Mesenchymal stem cell (in vitro differentiated cells and primary cell): ENCODE results near the gene SFXN5.

ENCODE experiments used
- DNase-seq: peaks from one replicate; pipeline ENCODE4 v3.0.0-alpha.2; 2013
- H2AFZ ChIP-seq: one replicate; pipeline ENCODE4 v1.6.1; 2013; ENCODE audit warnings: low read depth, mild to moderate bottlenecking, control low read depth, inconsistent platforms, low read length, moderate library complexity
- H2AK5ac ChIP-seq: 2 replicates; pipeline ENCODE4 v1.6.1; 2013; ENCODE audit warnings: low read length, moderate library complexity, mild to moderate bottlenecking, inconsistent platforms; ENCODE audit not compliant: severe bottlenecking
- H2BK120ac ChIP-seq: one replicate; pipeline ENCODE4 v1.6.1; 2013; ENCODE audit warnings: low read depth, mild to moderate bottlenecking, inconsistent platforms, low read length, moderate library complexity
- H2BK12ac ChIP-seq, 2 experiments: one replicate each; pipeline ENCODE4 v1.6.1; 2013; ENCODE audit warnings: inconsistent platforms in 2 of 2, low read length in 2 of 2, mild to moderate bottlenecking in 2 of 2, moderate library complexity in 2 of 2, control low read depth in 1 of 2
- H2BK15ac ChIP-seq: one replicate; pipeline ENCODE4 v1.6.1; 2013; ENCODE audit warnings: mild to moderate bottlenecking, low read depth, inconsistent platforms; ENCODE audit not compliant: poor library complexity, severe bottlenecking
- H2BK5ac ChIP-seq: 2 replicates; pipeline ENCODE4 v1.6.1; 2013; ENCODE audit warnings: low read depth, mild to moderate bottlenecking, low read length, control low read depth, inconsistent platforms; ENCODE audit not compliant: poor library complexity, severe bottlenecking
- H3K14ac ChIP-seq, 2 experiments: one replicate each; pipeline ENCODE4 v1.6.1; 2013; ENCODE audit warnings: inconsistent platforms in 2 of 2, low read length in 2 of 2, control low read depth in 1 of 2, mild to moderate bottlenecking in 1 of 2, moderate library complexity in 1 of 2
- H3K18ac ChIP-seq, 2 experiments: one replicate each; pipeline ENCODE4 v1.6.1; 2013; ENCODE audit warnings: inconsistent platforms in 2 of 2, low read length in 2 of 2, control low read depth in 1 of 2, low read depth in 1 of 2, mild to moderate bottlenecking in 1 of 2
- H3K23ac ChIP-seq, 2 experiments: one replicate each; pipeline ENCODE4 v1.6.1; 2013; ENCODE audit warnings: inconsistent platforms in 2 of 2, low read length in 2 of 2, mild to moderate bottlenecking in 2 of 2, moderate library complexity in 2 of 2, control low read depth in 1 of 2
- H3K27ac ChIP-seq: 2 replicates; pipeline ENCODE4 v1.5.1; 2013; ENCODE audit warnings: mild to moderate bottlenecking, moderate library complexity, low read length, control low read depth, inconsistent platforms; ENCODE audit not compliant: poor library complexity, severe bottlenecking
- H3K27me3 ChIP-seq, 2 experiments: 2 replicates each; pipeline versions ENCODE4 v1.6.1 to v1.7.0; 2013; ENCODE audit warnings: low read length in 2 of 2, mild to moderate bottlenecking in 2 of 2, moderate library complexity in 2 of 2, control low read depth in 1 of 2, inconsistent platforms in 1 of 2; ENCODE audit not compliant: control insufficient read depth in 1 of 2, insufficient read depth in 1 of 2
- H3K36me3 ChIP-seq, 2 experiments: 2 replicates each; pipeline versions ENCODE4 v1.6.1 to v1.7.0; 2013; ENCODE audit warnings: low read length in 2 of 2, control low read depth in 1 of 2, inconsistent platforms in 1 of 2, low read depth in 1 of 2, mild to moderate bottlenecking in 1 of 2; ENCODE audit not compliant: insufficient read depth in 2 of 2, control insufficient read depth in 1 of 2
- H3K4ac ChIP-seq, 2 experiments: one replicate each; pipeline ENCODE4 v1.6.1; 2013; ENCODE audit warnings: inconsistent platforms in 2 of 2, low read length in 2 of 2, mild to moderate bottlenecking in 2 of 2, moderate library complexity in 2 of 2, control low read depth in 1 of 2, low read depth in 1 of 2
- H3K4me1 ChIP-seq: 2 replicates; pipeline ENCODE4 v1.6.1; 2013; ENCODE audit warnings: low read depth, low read length, control low read depth; ENCODE audit not compliant: control insufficient read depth, insufficient read depth
- H3K4me2 ChIP-seq: 2 replicates; pipeline ENCODE4 v1.6.1; 2013; ENCODE audit warnings: low read length, mild to moderate bottlenecking, inconsistent platforms; ENCODE audit not compliant: poor library complexity, severe bottlenecking
- H3K4me3 ChIP-seq, 2 experiments: 2 replicates each; pipeline versions ENCODE4 v1.5.1 to v1.7.0; 2013; ENCODE audit warnings: low read length in 2 of 2, mild to moderate bottlenecking in 2 of 2, control low read depth in 1 of 2, low read depth in 1 of 2; ENCODE audit not compliant: insufficient read depth in 1 of 2
- H3K79me1 ChIP-seq: replicated peaks from 2 replicates; pipeline ENCODE4 v1.6.1; 2013; ENCODE audit warnings: mild to moderate bottlenecking, control low read depth, low read length, inconsistent platforms; ENCODE audit not compliant: poor library complexity, severe bottlenecking
- H3K9ac ChIP-seq: 2 replicates; pipeline ENCODE4 v1.7.0; 2013; ENCODE audit warnings: mild to moderate bottlenecking, low read length, moderate library complexity
- H3K9me3 ChIP-seq: 2 replicates; pipeline ENCODE4 v1.7.0; 2013; ENCODE audit warnings: mild to moderate bottlenecking, low read length; ENCODE audit not compliant: control insufficient read depth
- H4K8ac ChIP-seq: one replicate; pipeline ENCODE4 v1.6.1; 2013; ENCODE audit warnings: inconsistent platforms, mild to moderate bottlenecking, low read length, moderate library complexity
- H4K91ac ChIP-seq: one replicate; pipeline ENCODE4 v1.6.1; 2013; ENCODE audit warnings: mild to moderate bottlenecking, low read length, inconsistent platforms
- WGBS: methylation state at CpG from one replicate; pipeline ENCODE4 v1.1.7; 2013; ENCODE audit warnings: mixed read lengths; 5-methylcytosine and 5-hydroxymethylcytosine counted together

SFXN5 gene

DNA sequence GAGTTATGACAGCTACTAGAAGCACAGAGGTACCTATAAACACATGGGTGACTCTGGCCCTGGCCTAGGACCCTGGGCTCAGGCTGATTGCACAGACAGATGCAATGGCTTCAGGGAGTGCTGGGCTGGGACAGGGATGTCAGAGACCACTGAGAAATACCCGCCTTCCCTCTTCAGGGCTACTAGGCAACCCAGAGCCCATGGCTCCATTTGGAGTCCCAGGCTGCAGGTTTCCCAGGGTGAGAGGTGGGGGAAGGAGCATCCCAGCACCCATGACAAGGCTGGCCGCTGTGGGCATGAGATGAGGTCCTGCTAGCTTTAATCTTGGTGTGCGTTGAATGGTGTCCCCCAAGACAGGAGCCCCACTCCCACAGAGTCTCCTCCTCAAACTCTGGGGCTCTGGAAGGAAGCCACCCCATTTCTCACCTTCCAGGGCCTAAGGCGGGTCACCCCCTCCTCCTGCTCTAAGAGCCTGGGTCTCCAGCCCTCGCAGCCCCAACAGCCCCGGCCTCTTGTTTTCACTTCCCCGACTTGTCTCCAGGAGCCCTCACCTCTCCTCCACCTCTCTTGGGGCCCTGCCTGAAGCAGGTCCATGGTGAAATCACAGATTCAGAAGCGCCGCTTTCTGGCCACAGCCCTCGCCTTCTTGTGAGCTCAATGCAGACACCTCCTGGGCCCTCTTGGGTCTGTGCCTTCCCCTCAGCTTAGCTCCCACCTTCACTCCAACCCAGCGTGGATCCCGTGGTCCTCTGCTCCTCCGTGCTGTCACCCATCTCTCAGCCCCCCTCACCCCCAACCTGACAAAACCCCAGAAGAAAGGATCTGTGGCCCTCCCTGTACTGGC lies 112.7 kb downstream of the SFXN5 start:
- Histone ChIP-seq H4K8ac (no peak overlapping the region), H3K4ac (no peak overlapping the region), H2BK5ac (no peak overlapping the region), H3K14ac (no peak overlapping the region), H3K79me1 (no peaks in the 10 kb centered on the region), H3K4me1 (peaks cover 17% of the 10 kb centered on the region), H3K18ac (no peak overlapping the region), H4K91ac (no peak overlapping the region), H2BK12ac (no peak overlapping the region), H2AK5ac (no peak overlapping the region), H3K27me3 (no peaks in the 10 kb centered on the region), H2AFZ (no peak overlapping the region), H3K36me3 (peaks cover 0 to 29% of the 10 kb centered on the region in 2 experiments), H3K23ac (no peak overlapping the region), H2BK15ac (no peak overlapping the region), H3K4me2 (no peak overlapping the region), H3K4me3 (no peak overlapping the region), H2BK120ac (no peak overlapping the region), H3K27ac (no peak overlapping the region), H3K9me3 (no peaks in the 10 kb centered on the region), H3K9ac (no peak overlapping the region)
- no peak for DNase-seq
- 95% methylated on average over 13 of the region's 13 CpGs for WGBS

GRCh38 chr2:72956936-72957335 lies 114.6 kb downstream of the SFXN5 start:
- H3K4me1 ChIP-seq = peaks cover 5% of the 10 kb centered on the region
- H2BK5ac ChIP-seq = no peak overlapping the region

GRCh38 chr2:72956050-72956395 lies 115.5 kb downstream of the SFXN5 start:
- Histone ChIP-seq H3K9me3 (no peaks in the 10 kb centered on the region), H3K27me3 (no peaks in the 10 kb centered on the region), H3K9ac (no peak overlapping the region), H2BK5ac (no peak overlapping the region), H2AK5ac (no peak overlapping the region), H3K79me1 (no peaks in the 10 kb centered on the region), H2BK12ac (no peak overlapping the region), H3K36me3 (peaks cover 0 to 32% of the 10 kb centered on the region in 2 experiments), H3K14ac (no peak overlapping the region), H3K27ac (no peak overlapping the region), H2BK15ac (no peak overlapping the region), H3K4me2 (no peak overlapping the region), H3K23ac (no peak overlapping the region), H3K18ac (no peak overlapping the region), H3K4ac (no peak overlapping the region), H4K8ac (no peak overlapping the region), H4K91ac (no peak overlapping the region), H3K4me3 (no peak overlapping the region), H2AFZ (no peak overlapping the region), H2BK120ac (no peak overlapping the region), H3K4me1 (peaks cover 2% of the 10 kb centered on the region)
- no peak for DNase-seq
- WGBS = 100% methylated on average over 2 of the region's 2 CpGs

More at GRCh38 chr2:72956936-72957335, 114.6 kb downstream of the SFXN5 start:
- Histone ChIP-seq H2BK12ac (no peak overlapping the region), H3K36me3 (peaks cover 0 to 34% of the 10 kb centered on the region in 2 experiments), H3K4ac (no peak overlapping the region), H3K14ac (no peak overlapping the region), H3K9ac (no peak overlapping the region), H3K23ac (no peak overlapping the region), H3K4me2 (no peak overlapping the region), H3K18ac (no peak overlapping the region), H4K8ac (no peak overlapping the region), H4K91ac (no peak overlapping the region), H3K9me3 (no peaks in the 10 kb centered on the region), H2BK120ac (no peak overlapping the region), H2AFZ (no peak overlapping the region), H3K27me3 (no peaks in the 10 kb centered on the region), H2BK15ac (no peak overlapping the region), H3K4me3 (no peak overlapping the region), H2AK5ac (no peak overlapping the region), H3K27ac (no peak overlapping the region), H3K79me1 (no peaks in the 10 kb centered on the region)
- WGBS = 93% methylated on average over 2 of the region's 3 CpGs
- no peak for DNase-seq

DNA sequence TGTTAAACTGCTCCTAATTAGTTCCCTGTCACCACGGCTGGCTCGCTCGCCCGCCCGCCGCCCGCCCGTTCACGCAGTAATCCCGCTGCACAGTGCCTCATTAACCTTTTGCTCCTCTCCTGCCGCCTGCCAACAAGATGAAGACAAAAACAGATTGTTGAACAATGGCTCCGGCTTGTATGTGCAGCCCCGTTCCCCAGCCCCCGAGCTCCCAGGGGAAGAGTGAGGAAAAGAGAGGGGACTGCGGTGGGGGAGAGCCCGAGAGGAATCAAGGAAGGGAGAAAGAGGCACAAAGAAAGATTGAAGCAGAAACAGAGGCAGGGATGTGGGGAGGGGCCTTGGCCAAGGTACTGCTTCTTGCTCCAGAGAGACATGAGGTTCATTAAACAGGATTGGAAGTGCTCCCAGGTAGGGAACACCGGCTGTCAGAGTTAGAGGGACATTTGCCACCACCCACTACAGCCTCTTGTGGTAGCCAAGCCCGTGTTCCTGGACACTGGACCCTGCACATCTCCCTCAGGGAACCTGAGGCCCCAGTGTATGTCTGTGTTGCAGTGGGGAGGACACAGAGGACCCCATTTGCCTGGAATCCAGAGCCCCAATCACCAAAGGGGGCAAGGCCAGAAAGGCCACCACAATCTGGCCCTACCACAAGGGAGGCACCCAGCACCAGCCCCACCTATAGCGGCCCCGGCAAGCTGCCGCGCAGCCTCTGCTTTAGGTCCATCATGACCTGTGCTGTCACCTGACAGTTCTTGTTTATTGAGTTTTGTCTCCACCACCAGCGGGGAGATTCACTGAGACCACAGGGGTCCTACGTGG lies 116.1 kb downstream of the SFXN5 start:
- Histone ChIP-seq H3K27me3 (no peaks in the 10 kb centered on the region), H2AFZ (no peak overlapping the region), H2BK15ac (no peak overlapping the region), H3K4me2 (no peak overlapping the region), H3K4ac (no peak overlapping the region), H3K27ac (no peak overlapping the region), H3K23ac (no peak overlapping the region), H3K18ac (no peak overlapping the region), H3K4me1 (peaks cover 2% of the 10 kb centered on the region), H2AK5ac (no peak overlapping the region), H2BK12ac (no peak overlapping the region), H4K91ac (no peak overlapping the region), H2BK5ac (no peak overlapping the region), H3K79me1 (no peaks in the 10 kb centered on the region), H2BK120ac (no peak overlapping the region), H3K14ac (no peak overlapping the region), H3K9ac (no peak overlapping the region), H3K36me3 (peaks cover 0 to 26% of the 10 kb centered on the region in 2 experiments), H4K8ac (no peak overlapping the region), H3K4me3 (no peak overlapping the region), H3K9me3 (no peaks in the 10 kb centered on the region)
- no peak for DNase-seq
- WGBS = 89% methylated on average over 24 of the region's 24 CpGs
